ENCODE data around the gene ATXN10. TPM values are rescaled to one million over a fixed set of nuclear protein-coding genes. Genes with fewer than 3 reads are reported as not detected.

ATXN10 gene
- total and polyA plus RNA-seq, 2 of the 13 experiments (the other 11 are each of a cell fraction or from before 2014, with no cell fraction given) = 60.1 to 194 TPM

- intact Hi-C loops (cut with micrococcal nuclease; ENCODE audit: unreplicated experiment) = no loop called here
- Histone ChIP-seq H3K9ac (ENCODE audit: insufficient read depth, low read depth, low read length) (no peak overlapping the region), H3K9me3 (ENCODE audit: low read length) (no peaks in the 10 kb centered on the region), H3K27ac (ENCODE audit: extremely low read length, insufficient read depth, low read length) (no peak overlapping the region), H3K4me1 (ENCODE audit: insufficient read depth, low read length) (no peaks in the 10 kb centered on the region), H3K4me2 (ENCODE audit: low read depth, low read length) (no peak overlapping the region; the same call in 1 of the 2 replicates), H3K36me3 (replicated peaks in 1 of 2; ENCODE audit: control insufficient read depth in 1 of 2, insufficient read depth in 2 of 2, low read length in 2 of 2) (no peaks in the 10 kb centered on the region), H4K20me1 (ENCODE audit: insufficient read depth, low read length) (no peaks in the 10 kb centered on the region), H3K79me2 (ENCODE audit: insufficient read depth, low read length) (no peaks in the 10 kb centered on the region), H2AFZ (ENCODE audit: low read length) (no peak overlapping the region), H3K27me3 (ENCODE audit: control insufficient read depth in 1 of 2, insufficient read depth in 2 of 2, low read length in 2 of 2) (peaks cover 10 to 64% of the 10 kb centered on the region in 2 experiments), H3K4me3 (replicated peaks in 1 of 3; ENCODE audit: insufficient read depth in 1 of 3, low read depth in 2 of 3, low read length in 3 of 3) (peak overlapping the region in 1 of 3 experiments; percentile 46; a peak in 1 of 6 replicates)
- CTCF ChIA-PET (ENCODE audit: low intra/inter-chr PET ratio, low total read pairs) = no interaction called here
- peak; percentile 36 for ATAC-seq
- POLR2A ChIA-PET = no interaction called here
- no peak for FAIRE-seq
- TF ChIP-seq EZH2 (conservative IDR thresholded peaks at IDR 0.05; ENCODE audit: low read depth, low read length) = peak; percentile 80; the same call in 1 of the 2 replicates
- TF ChIP-seq ARNT2 (CRISPR knock-in tag; IDR thresholded peaks at IDR 0.05; ENCODE audit: low read depth) = no peak
- WGBS (ENCODE audit: low lambda C conversion rate) = 20% methylated on average over 31 of the region's 56 CpGs
- in situ Hi-C loops (cut with HindIII; ENCODE audit: extremely low pct_ligation_motif_present, low pct_unique_long_range_greater_than_20kb) = no loop called here
- DNase-seq (ENCODE audit: low spot score) = no peak
- BruUV-seq (replicated peaks) = no TSS peak
Measured at GRCh38 chr22:45889539-45890350, 218.1 kb downstream of the ATXN10 start.

- 89% methylated on average over 26 of the region's 26 CpGs for WGBS (ENCODE audit: low lambda C conversion rate)
Measured at GRCh38 chr22:45890351-45890635, 218.7 kb downstream of the ATXN10 start.

More at GRCh38 chr22:45890351-45890635, 218.7 kb downstream of the ATXN10 start:
- TF ChIP-seq ZFP1 (CRISPR knock-in tag; IDR thresholded peaks at IDR 0.05) (no peak), TFAP4 (IDR thresholded peaks at IDR 0.05; ENCODE audit: borderline replicate concordance, low read depth) (no peak), POLR2G (IDR thresholded peaks at IDR 0.05; ENCODE audit: low read depth, low read length) (no peak), ZNF263 (CRISPR knock-in tag; IDR thresholded peaks at IDR 0.05) (no peak), EED (CRISPR knock-in tag; IDR thresholded peaks at IDR 0.05) (no peak), ZNF274 (CRISPR knock-in tag; IDR thresholded peaks at IDR 0.05) (no peak), HNRNPK (IDR thresholded peaks at IDR 0.05; ENCODE audit: low read depth, low read length, poor library complexity, severe bottlenecking) (peak; percentile 41), PCBP2 (optimal IDR thresholded peaks at IDR 0.05; ENCODE audit: low read depth, low read length, poor library complexity, severe bottlenecking) (no peak), MBD4 (IDR thresholded peaks at IDR 0.05; ENCODE audit: borderline replicate concordance, low read length) (no peak)
- no peak for ATAC-seq
- Histone ChIP-seq H3K27ac (ENCODE audit: extremely low read length, insufficient read depth, low read length) (no peak overlapping the region), H3K27me3 (ENCODE audit: control insufficient read depth in 1 of 2, insufficient read depth in 2 of 2, low read length in 2 of 2) (peaks cover 10 to 65% of the 10 kb centered on the region in 2 experiments), H3K79me2 (ENCODE audit: insufficient read depth, low read length) (no peaks in the 10 kb centered on the region), H3K9me3 (ENCODE audit: low read length) (no peaks in the 10 kb centered on the region), H3K9ac (ENCODE audit: insufficient read depth, low read depth, low read length) (no peak overlapping the region), H2AFZ (ENCODE audit: low read length) (no peak overlapping the region), H3K4me1 (ENCODE audit: insufficient read depth, low read length) (no peaks in the 10 kb centered on the region), H4K20me1 (ENCODE audit: insufficient read depth, low read length) (no peaks in the 10 kb centered on the region), H3K4me3 (replicated peaks in 1 of 3; ENCODE audit: insufficient read depth in 1 of 3, low read depth in 2 of 3, low read length in 3 of 3) (no peak overlapping the region), H3K4me2 (ENCODE audit: low read depth, low read length) (no peak overlapping the region), H3K36me3 (replicated peaks in 1 of 2; ENCODE audit: control insufficient read depth in 1 of 2, insufficient read depth in 2 of 2, low read length in 2 of 2) (no peaks in the 10 kb centered on the region)
- ChIA-PET CTCF (ENCODE audit: low intra/inter-chr PET ratio, low total read pairs) (no interaction called here), POLR2A (no interaction called here)
- intact Hi-C loops (cut with micrococcal nuclease; ENCODE audit: unreplicated experiment) (no loop called here), in situ Hi-C loops (cut with HindIII; ENCODE audit: extremely low pct_ligation_motif_present, low pct_unique_long_range_greater_than_20kb) (no loop called here)
- FAIRE-seq = no peak
- no TSS peak for BruUV-seq (replicated peaks)
- no peak for DNase-seq (ENCODE audit: low spot score)

Data from HepG2 (cell line).